HG02981 (cell line): Measurements from ENCODE around the gene CDHR2.
"Not testable (repeated sequence)": the region's sequence is repeated elsewhere in the genome, so short reads cannot be mapped to it uniquely, and the experiment has no call there.

Experiments used
- ATAC-seq: cut with Tn5 transposase; IDR thresholded peaks from one replicate; pipeline ENCODE4 v1.9.1; 2021; ENCODE audit warnings: mild to moderate bottlenecking, moderate library complexity; ENCODE audit not compliant: unreplicated experiment

The CDHR2 gene

GRCh38 chr5:176568657-176569056 lies 19.5 kb downstream of the CDHR2 start:
- ATAC-seq, result no peak

GRCh38 chr5:176570044-176570443 lies 20.9 kb downstream of the CDHR2 start:
- ATAC-seq, result no peak

- no peak for ATAC-seq
These were observed 24.6 kb downstream of the CDHR2 start for GRCh38 chr5:176573564-176574296.

- no peak for ATAC-seq
These were observed 25.1 kb downstream of the CDHR2 start for GRCh38 chr5:176574297-176574591.

- ATAC-seq, result no peak
These were observed 25.9 kb downstream of the CDHR2 start for GRCh38 chr5:176575066-176575465.

GRCh38 chr5:176575488-176576422 lies 26.6 kb downstream of the CDHR2 start:
- ATAC-seq, result no peak

GRCh38 chr5:176577312-176578176 lies 28.4 kb downstream of the CDHR2 start:
- ATAC-seq, result no peak

GRCh38 chr5:176578391-176578808 lies 29.3 kb downstream of the CDHR2 start:
- no peak for ATAC-seq

- no peak for ATAC-seq
These were observed 30.2 kb downstream of the CDHR2 start for GRCh38 chr5:176579323-176579722.

GRCh38 chr5:176581361-176581760 lies 32.2 kb downstream of the CDHR2 start:
- no peak for ATAC-seq

GRCh38 chr5:176583076-176583475 lies 33.9 kb downstream of the CDHR2 start:
- no peak for ATAC-seq

GRCh38 chr5:176587398-176587797 lies 38.3 kb downstream of the CDHR2 start:
- ATAC-seq, result no peak

- no peak for ATAC-seq
These were observed 39.2 kb downstream of the CDHR2 start for GRCh38 chr5:176588297-176588696.

- no peak for ATAC-seq
These were observed 40.1 kb downstream of the CDHR2 start for GRCh38 chr5:176589039-176589769.

- ATAC-seq, result no peak
These were observed 41.0 kb downstream of the CDHR2 start for GRCh38 chr5:176590035-176590717.

GRCh38 chr5:176591667-176592066 lies 42.5 kb downstream of the CDHR2 start:
- not testable (repeated sequence) for ATAC-seq

GRCh38 chr5:176592573-176592972 lies 43.4 kb downstream of the CDHR2 start:
- ATAC-seq, result no peak

GRCh38 chr5:176593273-176593869 lies 44.2 kb downstream of the CDHR2 start:
- no peak for ATAC-seq

GRCh38 chr5:176594554-176594953 lies 45.4 kb downstream of the CDHR2 start:
- ATAC-seq, result no peak
